ENCODE measurements around the gene MLPH. TPM values are rescaled to one million over a fixed set of nuclear protein-coding genes. Genes with fewer than 3 reads are reported as not detected.

Gene MLPH
- total and polyA plus RNA-seq, 2 of the 13 experiments (the other 11 are each of a cell fraction or from before 2014, with no cell fraction given), result 0.12 TPM; not detected in 1

- TF ChIP-seq ZBTB43 (CRISPR knock-in tag; conservative IDR thresholded peaks at IDR 0.05) (no peak), NR0B2 (CRISPR knock-in tag; IDR thresholded peaks at IDR 0.05) (no peak), PRDM15 (CRISPR knock-in tag; IDR thresholded peaks at IDR 0.05) (peak; percentile 77), MXI1 (IDR thresholded peaks at IDR 0.05; ENCODE audit: borderline replicate concordance, low read depth, low read length) (no peak), NBN (conservative IDR thresholded peaks at IDR 0.05) (no peak), JDP2 (CRISPR knock-in tag; IDR thresholded peaks at IDR 0.05; ENCODE audit: borderline replicate concordance) (no peak), KDM5A (IDR thresholded peaks at IDR 0.05; ENCODE audit: borderline replicate concordance, low read length) (no peak), ATAD3A (CRISPR knock-in tag; IDR thresholded peaks at IDR 0.05) (no peak), ZNF660 (CRISPR knock-in tag; IDR thresholded peaks at IDR 0.05; ENCODE audit: borderline replicate concordance, low read depth) (no peak), ZNF24 (IDR thresholded peaks at IDR 0.05) (no peak), JUNB (CRISPR knock-in tag; IDR thresholded peaks at IDR 0.05; ENCODE audit: borderline replicate concordance) (no peak), SOX6 (IDR thresholded peaks at IDR 0.05) (no peak), SOX6 (CRISPR knock-in tag; IDR thresholded peaks at IDR 0.05) (no peak), ZNF704 (CRISPR knock-in tag; IDR thresholded peaks at IDR 0.05; ENCODE audit: borderline replicate concordance) (peak; percentile 74; the same call in 1 of the 2 replicates), ZNF572 (CRISPR knock-in tag; IDR thresholded peaks at IDR 0.05) (peak; percentile 65; the same call in 1 of the 2 replicates), MNT (IDR thresholded peaks at IDR 0.05) (no peak), ZNF557 (CRISPR knock-in tag; IDR thresholded peaks at IDR 0.05) (no peak), CAMTA2 (CRISPR knock-in tag; IDR thresholded peaks at IDR 0.05; ENCODE audit: borderline replicate concordance) (no peak)
These were observed 95.0 kb downstream of the MLPH start (continued) for GRCh38 chr2:237581751-237582746.
